NCI-H2029 (cell line): ENCODE results near the gene ITGB1.
"Not testable (repeated sequence)": the region's sequence is repeated elsewhere in the genome, so short reads cannot be mapped to it uniquely, and the experiment has no call there.

Experiments
- DNase-seq: peaks from one replicate; lab custom pipeline; 2025; lab: John Stamatoyannopoulos, UW

The ITGB1 gene

GRCh38 chr10:32980558-32981468, 22.8 kb upstream of the ITGB1 start:
- peak; percentile 73 for DNase-seq

DNA sequence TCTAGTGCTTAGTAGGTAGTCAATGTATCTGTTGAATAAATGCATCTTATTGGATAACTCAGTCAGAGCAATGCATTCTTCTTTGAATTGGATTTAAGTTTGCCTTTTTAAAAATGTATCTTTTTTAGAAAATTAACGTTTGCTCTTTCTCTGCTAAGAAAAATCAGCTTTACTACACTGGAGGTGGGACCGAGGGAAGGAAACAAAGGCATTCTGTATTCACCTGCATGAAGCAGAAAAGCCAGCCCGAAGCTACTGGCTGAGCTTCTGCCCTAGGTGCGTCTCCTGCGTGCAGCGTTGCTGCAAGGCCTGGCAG, 22.2 kb upstream of the ITGB1 start:
- no peak for DNase-seq

DNA sequence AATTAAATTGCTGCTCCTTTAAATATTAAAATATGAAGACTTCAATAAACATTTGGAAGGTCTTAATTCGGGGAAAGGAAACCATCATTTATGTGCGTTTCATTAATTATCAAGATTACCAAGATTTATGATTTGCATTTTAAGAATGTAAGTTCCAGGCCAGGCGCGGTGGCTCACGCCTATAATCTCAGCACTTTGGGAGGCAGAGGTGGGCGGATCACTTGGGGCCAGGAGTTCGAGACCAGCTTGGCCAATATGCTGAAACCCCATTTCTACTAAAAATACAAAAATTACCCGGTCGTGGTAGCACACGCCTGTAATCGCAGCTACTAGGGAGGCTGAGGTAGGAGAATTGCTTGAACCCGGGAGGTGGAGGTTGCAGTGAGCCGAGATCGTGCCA, 21.7 kb upstream of the ITGB1 start:
- DNase-seq = not testable (repeated sequence)

DNA sequence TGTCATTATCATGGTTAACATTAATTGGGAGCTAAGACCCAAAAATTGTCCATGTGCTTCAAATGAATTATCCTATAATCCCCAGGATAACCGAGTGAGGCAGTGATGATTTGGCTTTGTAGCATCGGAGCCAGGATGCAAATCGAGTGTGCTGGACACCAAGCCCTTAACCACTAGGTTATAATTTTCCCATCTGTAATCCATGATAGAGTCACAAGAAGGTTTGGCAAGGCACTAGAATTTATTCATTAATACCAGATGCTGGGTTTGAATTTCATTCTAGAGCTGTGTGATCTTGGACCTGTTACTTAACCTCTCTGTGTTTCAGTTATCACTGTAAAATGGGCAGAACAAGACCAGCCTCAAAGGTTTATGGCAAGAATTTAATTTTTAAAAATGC, 21.0 kb upstream of the ITGB1 start:
- no peak for DNase-seq

DNA sequence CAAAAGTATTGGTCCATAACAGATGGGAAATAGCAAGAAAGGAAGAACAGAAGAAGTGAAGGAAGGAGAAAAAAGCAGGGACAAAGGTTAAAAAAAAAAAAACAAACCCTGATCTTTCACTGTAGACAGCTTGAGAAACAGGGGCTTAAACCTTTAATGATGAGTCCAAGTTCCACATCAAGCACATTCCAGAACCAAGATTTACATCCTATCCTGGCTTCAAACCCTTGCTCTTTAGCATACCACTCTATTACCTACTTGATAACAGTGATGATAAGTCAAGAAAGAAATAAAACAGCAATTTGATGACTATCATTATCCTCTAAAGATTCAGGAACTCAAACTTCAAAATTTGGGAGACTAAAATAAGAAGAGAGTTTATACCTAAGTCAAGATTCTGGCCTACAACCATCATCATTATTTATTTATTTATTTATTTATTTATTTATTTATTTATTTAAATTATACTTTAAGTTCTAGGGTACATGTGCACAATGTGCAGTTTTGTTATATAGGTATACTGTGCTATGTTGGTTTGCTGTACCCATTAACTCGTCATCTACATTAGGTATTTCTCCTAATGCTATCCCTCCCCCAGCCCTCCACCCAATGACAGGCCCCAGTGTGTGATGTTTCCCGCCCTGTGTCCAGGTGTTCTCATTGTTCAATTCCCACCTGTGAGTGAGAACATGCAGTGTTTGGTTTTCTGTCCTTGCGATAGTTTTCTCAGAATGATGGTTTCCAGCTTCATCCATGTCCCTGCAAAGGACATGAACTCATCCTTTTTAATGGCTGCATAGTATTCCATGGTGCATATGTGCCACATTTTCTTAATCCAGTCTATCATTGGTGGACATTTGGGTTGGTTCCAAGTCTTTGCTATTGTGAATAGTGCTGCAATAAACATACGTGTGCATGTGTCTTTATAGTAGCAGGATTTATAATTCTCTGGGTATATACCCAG, 20.1 kb upstream of the ITGB1 start:
- not testable (repeated sequence) for DNase-seq

DNA sequence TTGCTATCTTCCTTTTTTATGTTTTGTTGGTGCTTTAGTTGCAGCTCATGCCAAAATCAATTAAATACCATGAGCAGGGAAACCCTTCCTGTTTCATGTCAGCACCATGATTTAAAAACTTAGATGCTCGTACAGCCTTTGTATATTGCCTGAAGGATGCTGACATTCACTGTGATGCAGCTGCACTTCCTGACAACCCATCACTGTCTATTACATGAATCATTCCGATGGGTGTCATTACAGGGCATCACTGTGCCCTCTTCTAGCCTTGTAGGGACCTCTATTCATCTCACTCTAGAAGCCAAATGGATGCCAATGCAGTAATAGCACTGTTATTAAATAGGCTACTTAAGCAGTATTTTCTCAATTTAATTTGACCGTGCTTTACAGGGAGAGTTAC, 18.3 kb upstream of the ITGB1 start:
- no peak for DNase-seq

DNA sequence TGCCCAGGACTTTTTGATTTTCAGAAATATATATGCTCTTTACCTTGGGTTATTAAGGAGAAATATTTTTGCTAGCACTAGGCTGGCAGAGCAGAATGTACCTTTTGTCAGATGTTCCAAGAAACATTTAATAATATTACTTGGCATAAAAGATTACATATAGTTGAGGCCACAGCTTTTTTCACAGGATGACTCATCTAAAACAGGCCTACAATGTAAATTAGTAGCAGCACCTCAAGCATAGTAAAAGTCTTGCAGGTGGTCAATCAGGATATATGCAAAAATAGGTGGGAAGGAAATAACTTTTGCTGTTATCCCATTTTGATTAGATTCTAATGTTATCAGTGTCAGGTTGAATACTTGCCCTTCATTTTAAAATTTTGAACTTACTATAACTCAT, 14.9 kb upstream of the ITGB1 start:
- no peak for DNase-seq

GRCh38 chr10:32972460-32972859, 14.4 kb upstream of the ITGB1 start:
- no peak for DNase-seq

DNA sequence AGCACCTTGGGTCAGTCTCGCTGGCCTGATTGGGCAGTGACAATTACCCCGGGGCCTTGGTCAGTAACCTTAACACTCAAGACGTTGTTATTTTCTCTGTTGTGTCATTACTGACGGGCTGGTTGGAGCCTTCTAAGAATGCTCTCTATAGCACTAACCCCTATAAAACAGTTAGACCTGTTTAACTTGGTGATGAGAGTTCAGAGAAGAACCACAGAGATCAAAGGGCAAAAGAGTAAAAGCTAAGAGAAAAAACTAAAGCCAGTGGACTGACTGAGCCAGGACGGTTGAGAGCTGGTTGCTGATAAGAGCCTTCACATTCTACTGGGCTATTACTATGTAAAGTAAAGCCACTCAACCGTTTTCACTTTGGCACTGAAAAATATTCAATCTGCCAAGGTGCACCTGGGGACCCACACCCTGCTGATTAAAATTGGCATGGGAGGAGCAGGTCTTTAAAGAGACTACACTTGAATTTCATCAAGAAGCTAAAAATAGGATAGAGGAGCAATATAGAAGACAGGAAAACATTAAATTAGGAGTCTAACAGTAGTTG, 13.6 kb upstream of the ITGB1 start:
- DNase-seq = no peak

GRCh38 chr10:32970910-32971309, 12.9 kb upstream of the ITGB1 start:
- DNase-seq = no peak

GRCh38 chr10:32964270-32964669, 6.2 kb upstream of the ITGB1 start:
- no peak for DNase-seq

- DNase-seq = no peak
Measured at GRCh38 chr10:32963096-32963495, 5.1 kb upstream of the ITGB1 start.

DNA sequence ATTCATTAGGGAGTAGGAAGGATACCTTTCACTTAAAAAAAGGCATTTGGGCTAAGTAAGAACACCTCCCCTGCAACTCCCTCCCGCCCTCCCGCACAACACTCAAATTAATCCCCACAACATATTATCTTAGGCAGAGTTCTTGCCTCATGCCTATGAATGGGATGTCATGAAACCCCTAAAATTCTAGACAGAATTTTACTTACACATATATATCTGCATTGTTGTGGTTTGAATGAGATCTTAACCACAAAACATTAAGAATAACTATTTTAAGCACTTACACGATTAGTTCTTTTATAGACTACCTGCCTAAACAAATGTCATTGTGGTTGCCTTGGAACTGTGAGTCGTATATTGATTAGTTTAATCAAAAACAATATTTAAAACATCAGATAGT, 4.5 kb upstream of the ITGB1 start:
- DNase-seq = no peak

DNA sequence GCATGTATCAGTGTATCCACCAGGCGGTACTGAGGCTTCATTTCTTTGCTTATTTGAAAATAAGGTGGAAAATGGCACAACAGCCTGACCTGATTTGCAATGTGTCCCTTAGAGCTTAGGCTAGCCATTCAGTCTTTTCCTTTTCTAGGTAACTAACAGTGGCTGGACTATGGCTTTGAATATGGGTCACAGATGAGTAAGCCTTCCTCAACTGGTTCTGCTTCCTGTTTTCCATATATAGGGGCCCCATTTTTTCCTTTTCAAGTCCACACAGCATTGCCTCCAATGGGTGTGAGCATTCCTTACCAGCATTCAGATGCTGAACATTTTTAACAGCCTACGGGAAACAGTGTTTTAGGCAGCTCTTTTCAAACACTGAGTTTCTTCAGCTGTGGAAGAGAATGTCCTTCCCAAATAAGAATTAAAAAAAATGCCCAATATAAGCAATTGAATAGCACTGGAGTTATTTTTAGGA, 3.9 kb upstream of the ITGB1 start:
- no peak for DNase-seq

GRCh38 chr10:32961343-32961894, 3.4 kb upstream of the ITGB1 start:
- no peak for DNase-seq

DNA sequence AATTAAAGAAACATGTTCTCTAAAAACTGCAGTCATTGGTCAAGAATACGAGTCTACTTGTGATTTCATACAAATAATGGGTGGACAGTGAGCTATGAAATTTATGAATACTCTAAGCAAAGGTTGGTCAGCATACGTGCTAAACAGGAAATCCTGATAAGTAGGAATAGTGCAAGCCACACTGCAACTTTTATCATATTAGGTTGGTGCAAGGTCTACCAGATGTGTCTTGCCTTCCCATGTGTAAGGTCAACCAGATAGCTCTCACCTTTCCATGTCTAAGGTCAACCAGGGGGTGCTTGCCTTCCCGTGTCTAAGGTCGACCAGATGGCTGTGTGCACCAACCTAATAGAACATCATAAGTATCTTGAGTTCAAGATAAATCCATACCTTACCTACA, 2.0 kb upstream of the ITGB1 start:
- no peak for DNase-seq

GRCh38 chr10:32959006-32959920, 1.2 kb upstream of the ITGB1 start:
- no peak for DNase-seq

DNA sequence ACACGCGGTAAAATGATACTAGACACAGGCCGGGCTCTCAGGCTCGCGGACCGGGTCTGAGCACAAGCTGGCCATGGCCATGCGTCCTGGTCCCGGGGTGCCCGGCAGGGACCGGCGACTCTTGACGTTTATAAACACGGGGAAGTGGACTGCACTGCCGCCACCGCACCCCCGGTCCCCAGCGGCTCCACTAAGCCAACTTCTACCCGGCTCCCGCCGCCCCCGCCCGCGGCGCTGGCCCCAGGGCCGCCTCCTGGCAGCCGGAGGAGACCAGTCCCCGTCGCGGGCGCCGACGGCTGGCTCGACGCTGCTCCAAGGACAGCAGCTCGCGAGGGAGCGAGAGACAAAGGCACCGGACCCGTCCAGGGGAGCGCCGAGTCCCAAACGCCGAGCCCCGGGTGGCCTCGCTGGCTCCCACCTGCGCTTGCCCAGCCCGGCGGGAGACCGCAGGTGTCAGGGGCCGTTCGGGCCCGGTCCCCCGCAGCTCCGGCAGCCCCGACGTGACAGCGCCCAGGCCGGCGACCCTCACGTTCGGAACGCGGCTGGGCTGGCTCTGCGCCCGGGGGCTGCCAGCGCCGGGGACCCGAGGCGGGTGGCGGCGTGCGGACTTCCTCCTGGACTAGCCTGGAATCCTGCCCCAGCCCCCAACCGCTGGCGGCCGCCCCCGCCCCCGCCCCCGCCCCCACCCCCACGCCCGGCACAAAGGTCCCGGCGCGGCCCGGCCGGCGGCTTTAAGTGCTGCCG, 517 bp downstream of the ITGB1 start:
- no peak for DNase-seq

DNA sequence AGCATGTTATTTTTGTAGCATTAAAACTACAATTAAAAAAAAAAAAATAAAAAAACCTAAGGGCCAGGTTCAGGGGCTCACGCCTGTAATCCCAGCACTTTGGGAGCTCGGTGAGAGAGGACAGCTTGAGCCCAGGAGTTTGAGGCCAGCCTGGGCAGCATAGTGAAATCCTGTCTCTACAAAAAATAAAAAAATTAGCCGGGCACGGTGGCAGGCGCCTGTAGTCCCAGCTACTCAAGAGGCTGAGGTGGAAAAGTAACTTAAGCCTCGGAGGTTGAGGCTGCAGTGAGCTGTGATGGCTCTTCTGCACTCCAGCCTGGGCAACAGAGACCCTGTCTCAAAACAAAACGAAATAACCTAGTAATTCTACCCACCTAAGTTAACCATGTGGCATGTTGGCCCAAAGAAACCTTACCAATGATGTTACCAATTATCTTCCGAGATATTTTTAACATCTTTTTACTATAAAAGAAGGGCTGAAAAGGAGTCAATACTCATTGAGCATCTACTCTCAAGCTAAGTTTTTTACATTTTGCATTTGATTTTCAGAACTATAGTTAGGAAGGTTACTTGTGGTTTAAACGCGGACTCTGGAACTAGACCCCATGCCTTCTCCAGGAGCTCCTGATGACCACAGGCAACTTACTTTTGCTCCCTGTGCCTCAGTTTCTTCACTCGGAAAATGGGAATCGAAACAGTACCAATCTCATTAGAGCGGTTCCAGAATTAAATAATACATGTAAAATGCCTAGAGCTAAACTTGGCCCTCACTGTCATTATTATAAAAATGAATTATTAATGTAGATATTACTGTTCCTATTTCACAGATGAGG, 1.4 kb downstream of the ITGB1 start:
- no peak for DNase-seq

DNA sequence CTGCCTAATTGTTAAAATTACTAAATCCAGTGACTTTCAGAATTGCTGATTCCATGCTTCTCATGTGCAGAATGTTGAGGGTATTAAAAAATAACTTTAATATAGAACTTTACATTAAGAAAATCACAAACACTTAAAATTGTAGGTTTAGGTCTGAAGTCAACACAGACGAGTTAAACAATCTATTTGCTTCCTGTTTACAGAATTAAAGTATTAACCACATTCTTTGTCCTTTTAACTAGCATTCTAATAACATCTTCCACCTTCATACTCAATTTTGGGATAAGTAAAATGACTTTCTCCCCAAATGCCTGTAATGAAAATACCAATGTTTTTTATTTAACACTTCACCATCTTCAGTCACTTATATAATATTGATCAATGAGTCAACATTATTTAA, 2.2 kb downstream of the ITGB1 start:
- no peak for DNase-seq
